HK-2 (cell line): ENCODE results near the gene NEK11.
A peak's percentile ranks its signal among the peaks of the same experiment; 100 is the strongest.
"Not testable (repeated sequence)": the region's sequence is repeated elsewhere in the genome, so short reads cannot be mapped to it uniquely, and the experiment has no call there.

Source experiments
- DNase-seq: peaks from one replicate; pipeline ENCODE4 v3.0.0-alpha.2; 2018; ENCODE audit not compliant: unreplicated experiment

The NEK11 gene

DNA sequence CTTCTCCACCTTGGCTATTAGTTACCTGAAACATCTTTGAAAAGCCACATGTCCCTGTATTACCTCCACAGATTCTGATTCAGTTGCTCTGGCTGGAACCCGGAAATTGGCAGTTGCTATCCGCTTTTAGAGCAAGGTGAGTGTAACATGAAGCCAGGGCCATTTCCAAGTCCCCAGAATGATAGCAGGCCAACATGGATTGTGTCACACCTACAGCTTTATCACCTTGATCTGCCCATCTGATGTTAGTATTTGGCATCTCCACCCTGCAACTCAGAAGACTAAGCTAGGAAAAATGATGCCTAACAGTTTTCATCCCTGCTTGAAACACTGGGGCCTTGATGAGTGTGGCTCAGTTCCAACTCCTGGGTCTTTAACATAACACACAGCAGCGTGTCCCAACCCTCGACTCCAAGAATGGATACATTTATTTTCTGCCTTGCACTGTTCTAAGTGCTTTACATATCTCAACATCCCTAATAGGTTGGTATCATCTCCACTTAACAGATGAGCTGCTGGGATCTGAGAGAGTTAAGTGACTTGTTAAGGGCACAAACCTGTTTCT is 333.6 kb downstream of the NEK11 start:
- DNase-seq, result no peak

DNA sequence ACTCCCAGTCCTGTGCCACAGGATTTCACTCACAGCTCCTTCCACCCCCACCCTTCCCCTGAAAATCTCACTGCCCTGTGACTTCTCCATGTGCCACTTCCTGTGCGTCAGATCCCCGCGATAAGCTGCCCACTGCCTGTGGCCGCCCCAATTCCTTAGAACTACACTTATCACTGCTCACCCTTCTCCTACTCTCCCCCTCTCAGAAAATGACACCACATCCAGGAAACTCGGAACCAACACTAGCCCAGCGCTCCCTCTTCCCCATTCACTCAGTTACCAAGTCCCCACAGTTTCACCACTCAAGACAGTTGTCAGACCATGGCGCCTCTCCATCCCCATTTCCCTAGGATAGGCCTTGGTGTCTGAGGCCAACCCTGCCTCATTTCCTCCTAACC is 334.4 kb downstream of the NEK11 start:
- DNase-seq, result not testable (repeated sequence)

DNA sequence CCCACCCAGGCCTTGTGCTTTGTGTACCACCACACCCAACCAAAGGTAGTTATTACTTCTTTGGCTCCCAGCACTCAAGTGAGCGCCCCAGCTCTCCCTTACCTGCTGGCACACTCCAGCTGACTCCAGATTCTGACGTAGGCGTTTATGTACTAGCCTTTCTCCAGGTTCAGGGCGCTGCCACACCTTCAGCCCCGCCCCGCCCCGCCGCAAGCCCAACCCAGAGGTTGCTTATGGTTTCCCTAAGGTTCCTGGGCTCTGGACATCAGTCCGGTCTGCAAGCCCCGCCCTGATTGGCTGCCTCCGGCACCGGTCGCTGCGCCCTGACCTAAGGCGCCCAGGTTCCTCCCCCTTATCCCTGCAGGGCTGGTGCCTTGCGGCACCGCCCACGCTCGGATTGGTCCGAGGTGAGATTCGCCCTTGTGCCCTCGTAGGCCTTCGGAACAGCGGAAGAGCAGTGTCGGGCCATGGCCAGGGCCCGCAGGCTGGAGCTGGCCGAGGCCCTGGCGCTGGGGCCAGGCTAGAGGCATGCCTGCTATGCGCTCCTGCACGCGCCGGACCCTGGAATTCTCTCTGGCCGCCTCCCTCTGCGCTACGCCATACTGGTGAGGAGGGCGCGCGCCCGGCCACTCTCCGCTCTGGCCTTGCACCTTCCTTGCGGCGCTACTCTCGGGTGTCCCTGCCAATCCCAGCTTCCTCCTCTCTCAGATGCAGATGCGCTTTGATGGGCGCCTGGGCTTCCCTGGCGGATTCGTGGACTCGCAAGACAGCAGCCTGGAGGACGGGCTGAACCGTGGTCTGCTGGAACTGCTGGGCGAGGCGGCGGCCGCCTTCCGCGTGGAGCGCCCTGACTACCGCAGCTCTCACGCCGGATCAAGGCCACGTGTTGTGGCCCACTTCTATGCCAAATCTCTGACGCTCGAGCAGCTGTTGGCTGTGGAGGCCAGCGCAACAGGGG is 335.1 kb downstream of the NEK11 start:
- DNase-seq, result peak; percentile 98

DNA sequence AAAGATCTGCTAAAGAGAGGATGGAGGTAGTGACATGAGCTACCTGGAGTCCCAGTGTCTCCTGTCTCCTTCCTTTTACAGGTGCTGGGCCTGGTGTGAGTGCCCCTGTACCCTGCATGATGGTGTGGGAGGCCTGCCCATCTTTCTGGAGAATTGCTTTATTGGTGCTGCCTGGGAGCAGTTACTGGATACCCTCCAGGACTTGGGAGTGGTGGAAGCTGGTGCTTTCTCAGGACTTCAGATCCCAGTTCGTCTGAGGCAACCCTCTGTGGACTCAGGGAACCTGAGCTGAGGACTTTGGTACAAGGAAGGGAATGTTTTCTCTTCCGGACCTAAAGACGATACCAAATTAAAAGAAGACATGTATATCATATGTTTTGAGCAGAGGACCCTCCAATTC is 336.6 kb downstream of the NEK11 start:
- no peak for DNase-seq

DNA sequence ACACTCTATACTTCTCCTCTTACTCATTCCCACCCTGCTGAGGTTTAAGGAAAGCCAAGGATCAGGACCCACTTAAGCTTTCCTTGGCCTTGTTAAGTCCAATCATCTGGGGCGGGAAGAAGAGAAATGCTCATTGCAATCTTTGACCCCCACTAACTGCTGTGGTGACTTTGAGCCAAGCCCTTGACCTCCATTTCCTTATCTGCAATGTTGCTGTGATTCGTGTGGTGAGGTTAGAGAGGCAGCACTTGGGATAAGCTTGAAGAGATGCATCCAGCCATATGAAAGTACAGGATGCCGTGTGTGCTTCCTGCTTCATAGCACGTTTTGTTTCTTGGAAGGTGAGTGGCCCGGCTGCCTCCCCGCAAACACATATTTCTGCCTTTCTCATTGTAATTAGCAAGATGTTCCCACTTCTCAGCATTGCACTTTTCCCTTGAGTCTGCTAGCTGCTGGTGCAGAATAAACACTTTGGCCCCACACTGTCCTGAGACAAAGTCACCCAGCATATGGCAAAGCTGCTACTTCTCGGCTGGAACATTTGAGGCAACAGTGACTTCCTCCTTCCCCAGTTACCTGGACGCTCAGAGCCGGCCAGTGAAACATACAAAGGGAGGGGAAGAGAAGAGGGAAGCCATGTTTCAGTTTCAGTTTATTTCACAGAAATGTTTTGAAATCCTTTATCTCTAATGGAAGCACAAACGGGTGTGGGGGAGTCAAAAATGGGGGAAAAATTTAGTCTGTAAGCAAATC is 344.4 kb downstream of the NEK11 start:
- DNase-seq, result no peak

DNA sequence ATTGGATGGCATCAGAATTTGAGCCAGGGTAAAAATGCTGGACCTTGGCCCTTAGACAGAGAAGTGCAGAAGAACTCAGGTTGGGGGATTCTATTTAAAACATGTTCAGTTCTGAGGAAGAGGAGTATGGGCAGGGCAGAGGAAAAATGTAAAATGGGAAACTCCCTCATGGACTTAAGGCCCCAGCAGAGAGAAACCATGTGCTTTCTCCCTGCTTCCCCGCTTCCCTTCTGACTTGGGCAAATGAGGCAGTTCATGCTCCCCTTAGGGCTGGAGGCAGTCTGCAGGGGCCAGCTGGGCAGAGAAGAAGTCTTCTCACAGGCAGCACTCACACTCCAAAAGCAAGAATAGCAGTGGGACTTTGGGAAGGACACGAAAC is 345.0 kb downstream of the NEK11 start:
- DNase-seq, result no peak

DNA sequence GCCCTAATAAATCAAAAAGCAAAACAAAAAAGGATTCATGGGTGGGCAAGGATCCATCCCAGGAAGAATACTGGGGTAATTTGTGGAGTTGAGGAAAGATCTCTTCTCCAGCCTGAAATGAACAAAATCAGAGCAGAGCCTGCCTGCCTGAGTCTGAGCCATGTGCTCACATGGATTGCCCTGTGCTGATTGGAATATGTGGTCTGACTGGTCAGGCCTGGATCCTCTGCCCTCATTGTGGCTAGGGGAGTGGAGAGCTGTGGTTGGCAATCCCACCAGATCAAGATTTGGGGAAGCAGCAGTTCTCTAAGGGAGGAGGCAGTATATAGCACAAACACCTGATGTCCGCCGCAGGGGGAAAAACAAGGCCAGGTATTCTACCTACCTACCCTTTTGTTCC is 348.1 kb downstream of the NEK11 start:
- no peak for DNase-seq

DNA sequence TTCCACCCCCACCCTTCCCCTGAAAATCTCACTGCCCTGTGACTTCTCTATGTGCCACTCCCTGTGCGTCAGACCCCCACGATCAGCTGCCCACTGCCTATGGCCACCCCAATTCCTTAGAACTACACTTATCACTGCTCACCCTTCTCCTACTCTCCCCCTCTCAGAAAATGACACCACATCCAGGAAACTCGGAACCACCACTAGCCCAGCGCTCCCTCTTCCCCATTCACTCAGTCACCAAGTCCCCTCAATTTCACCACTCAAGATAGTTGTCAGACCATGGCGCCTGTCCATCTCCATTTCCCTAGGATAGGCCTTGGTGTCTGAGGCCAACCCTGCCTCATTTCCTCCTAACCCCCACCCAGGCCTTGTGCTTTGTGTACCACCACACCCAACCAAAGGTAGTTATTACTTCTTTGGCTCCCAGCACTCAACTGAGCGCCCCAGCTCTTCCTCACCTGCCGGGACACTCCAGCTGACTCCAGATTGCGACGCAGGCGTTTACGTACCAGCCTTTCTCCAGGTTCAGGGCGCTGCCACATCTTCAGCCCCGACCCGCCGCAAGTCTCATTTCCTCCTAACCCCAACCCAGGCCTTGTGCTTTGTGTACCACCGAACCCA is 354.3 kb downstream of the NEK11 start:
- not testable (repeated sequence) for DNase-seq

DNA sequence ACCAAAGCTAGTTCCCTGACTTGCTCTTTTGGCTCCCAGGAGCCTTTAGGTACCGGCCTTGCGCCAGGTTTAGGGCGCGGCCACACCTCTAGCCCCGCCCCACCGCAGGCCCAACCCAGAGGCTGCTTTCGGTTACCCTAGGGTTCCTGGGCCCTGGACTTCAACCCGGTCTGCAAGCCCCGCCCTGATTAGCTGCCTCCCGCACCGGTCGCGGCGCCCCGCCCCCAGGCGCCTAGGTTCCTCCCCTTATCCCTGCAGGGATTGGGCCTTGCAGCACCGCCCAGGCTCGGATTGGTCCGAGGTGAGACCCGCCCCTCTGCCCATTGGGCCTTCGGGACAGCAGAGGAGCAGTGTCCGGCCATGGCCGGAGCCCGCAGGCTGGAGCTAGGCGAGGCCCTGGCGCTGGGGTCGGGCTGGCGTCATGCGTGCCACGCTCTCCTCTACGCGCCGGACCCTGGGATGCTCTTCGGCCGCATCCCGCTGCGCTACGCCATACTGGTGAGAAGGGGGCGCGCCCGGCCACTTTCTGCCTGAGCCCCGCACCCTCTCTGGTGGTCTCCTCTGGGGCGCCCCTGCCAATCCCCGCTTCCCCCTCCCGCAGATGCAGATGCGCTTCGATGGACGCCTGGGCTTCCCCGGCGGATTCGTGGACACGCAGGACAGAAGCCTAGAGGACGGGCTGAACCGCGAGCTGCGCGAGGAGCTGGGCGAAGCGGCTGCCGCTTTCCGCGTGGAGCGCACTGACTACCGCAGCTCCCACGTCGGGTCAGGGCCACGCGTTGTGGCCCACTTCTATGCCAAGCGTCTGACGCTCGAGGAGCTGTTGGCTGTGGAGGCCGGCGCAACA is 355.0 kb downstream of the NEK11 start, which contains the start of gene NUDT16:
TSS of gene NUDT16 (plus strand) at position 330 of the 847 bp plus-strand sequence. CDS start at position 361, 31 bp downstream.
- peak; percentile 100 for DNase-seq

DNA sequence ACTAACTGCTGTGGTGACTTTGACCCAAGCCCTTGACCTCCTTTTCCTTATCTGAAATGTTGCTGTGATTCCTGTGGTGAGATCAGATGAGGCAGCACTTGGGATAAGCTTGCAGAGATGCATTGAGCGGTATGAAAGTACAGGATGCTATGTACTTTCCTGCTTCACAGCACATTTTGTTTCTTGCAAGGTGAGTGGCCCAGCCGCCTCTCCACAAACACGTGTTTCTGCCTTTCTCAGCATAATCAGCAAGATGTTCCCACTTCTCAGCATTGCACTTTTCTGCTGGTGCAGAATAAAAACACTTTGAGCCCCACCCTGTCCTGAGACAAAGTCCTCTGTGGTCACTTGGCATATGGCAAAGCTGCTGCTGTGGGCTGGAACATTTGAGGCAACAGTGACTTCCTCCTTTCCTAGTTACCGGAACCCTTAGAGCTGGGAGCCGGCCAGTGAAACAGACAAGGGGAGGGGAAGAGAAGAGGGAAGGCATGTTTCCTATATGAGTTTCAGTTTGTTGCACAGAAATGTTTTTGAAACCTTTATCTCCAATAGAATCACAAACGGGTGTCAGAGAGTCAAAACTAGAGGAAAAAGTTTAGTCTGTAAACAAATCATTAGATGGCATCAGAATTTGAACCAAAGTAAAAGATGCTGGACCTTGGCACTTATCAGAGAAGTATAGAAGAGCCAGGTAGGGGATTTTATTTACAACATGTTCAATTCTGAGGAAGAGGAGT is 359.9 kb downstream of the NEK11 start:
- no peak for DNase-seq

DNA sequence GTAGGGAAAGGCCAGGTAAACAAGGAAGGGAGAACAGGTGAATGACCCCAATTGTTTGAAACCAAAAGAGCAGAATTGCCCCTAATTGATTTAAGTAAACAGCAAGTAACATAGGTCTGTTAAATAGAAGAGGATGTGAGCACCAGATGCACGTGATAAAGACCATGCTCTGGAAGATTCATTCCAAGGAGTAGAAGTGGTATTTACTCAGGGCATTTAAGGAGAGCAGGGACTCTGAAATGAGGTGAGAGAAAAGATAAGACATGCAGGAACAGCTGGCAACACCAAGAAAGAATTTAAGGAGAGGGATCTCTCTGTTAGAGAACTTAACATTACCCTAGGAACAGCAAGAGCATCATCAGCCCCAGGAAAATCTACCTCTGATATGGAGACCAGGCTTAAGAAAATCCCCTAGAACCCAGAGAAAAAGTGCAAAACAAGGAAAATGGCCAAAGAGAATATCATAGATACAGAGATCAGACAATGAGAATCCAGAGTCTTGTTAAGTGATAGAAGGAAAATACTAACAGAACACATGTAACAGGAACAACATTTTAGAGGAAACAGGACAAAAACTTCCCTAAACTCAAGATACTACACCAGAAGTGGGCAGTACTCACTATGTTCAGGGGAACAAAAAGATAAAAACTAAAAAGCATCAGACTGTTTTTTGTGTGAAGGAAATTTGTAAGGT is 361.3 kb downstream of the NEK11 start:
- DNase-seq, result no peak

DNA sequence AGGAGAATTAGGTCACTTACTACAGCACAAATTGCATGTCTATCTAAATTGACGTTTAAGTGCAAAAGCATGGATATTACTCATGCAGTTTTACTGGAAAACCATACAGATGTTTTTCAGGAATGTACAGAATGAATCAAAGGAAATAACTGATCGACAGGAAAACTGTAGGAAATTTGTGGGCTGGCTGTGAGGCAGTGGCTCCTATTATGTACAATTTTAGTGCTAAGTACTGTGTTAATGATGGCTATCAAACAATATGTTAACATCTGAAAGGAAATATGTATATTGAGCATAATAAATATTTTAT is 361.8 kb downstream of the NEK11 start:
- no peak for DNase-seq

DNA sequence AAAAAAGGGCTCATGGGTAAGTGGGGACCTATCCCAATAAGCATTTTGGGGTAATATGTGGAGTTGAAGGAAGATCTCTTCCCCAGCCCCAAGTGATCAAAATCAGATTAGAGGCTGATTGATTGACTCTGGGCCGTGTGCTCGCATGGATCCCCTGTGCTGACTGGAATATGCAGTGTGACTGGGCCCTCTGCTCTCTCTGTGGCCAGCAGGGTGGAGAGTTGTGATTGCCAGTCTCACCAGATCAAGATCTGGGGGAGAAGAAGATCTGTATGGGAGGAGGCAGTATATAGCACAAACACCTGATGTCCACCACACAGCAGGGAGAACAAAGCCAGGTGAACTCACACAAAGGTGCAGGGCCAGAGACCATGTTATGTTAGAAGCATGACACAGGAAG is 363.7 kb downstream of the NEK11 start:
- no peak for DNase-seq

DNA sequence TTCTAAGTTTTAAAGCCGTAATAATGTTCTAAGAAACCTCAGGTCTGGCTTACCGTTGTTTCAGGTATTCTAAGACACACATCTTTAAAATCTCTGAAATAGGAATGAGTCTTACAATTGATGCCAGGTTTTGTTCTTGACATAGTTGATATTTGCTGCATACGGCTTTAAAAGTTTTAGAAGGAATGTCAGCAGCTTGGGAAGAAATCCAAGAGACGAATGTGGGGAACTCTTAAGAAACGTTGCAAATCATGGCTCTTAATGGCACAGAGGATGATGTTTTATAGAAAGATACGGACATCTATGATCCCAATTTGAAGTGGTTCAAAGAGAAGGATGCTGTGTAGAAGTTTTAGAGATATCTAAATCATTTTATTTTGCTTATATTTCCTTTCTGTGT is 366.4 kb downstream of the NEK11 start:
- no peak for DNase-seq

DNA sequence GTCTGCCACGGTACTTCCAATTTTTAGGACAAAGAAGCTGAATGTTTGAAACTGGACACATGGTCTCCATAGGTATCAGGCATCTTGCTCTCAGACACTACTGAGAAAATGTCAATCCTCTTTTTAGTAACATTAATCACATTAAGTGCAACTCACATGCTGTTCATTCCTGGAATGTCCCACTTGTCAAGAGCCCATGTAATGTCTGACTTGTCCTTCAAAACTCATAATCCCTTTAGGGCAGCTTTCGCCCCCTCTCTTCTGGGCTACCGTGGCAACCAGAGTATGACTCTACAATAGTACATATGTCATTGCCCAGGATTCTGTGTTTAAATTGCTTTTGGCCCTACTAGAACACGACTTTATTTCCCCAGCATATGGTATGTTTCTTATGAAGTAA is 367.2 kb downstream of the NEK11 start:
- no peak for DNase-seq

DNA sequence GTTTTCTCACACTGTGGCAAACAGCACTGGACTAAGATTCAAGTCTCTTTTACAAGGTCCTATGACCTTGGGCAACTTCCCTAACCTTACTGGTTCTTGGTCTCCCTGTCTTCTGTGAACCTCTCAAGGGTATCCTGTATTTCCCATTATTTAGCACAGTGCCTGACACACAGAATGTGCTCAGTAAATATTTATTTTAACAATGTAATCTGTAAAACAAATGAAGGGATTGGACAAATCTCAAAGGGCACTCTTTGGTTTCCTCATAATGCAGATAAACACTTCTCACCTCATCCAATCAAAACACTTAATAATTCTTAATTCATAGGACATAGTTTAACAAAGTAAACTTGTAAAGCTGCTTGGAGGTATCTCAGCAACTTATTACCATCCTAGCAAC is 367.7 kb downstream of the NEK11 start:
- no peak for DNase-seq

DNA sequence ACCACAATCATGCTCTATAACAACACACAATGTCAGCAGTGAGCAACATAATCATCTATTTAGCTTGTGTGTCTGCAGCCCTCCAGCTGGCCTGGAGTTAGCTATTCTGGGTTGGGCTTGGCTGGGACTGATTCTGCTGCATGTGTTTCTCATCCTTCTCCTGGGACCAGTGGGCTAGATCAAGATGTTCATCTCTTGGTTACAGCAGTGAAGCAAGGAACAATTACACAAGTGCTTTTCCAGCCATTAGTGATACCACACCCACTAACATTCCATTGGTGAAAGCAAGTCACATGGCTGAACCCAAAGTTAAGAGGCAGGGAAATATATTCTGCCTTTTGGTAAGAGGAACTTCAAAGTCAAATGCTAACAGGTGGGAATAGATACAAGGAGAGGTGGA is 369.5 kb downstream of the NEK11 start:
- DNase-seq, result no peak

DNA sequence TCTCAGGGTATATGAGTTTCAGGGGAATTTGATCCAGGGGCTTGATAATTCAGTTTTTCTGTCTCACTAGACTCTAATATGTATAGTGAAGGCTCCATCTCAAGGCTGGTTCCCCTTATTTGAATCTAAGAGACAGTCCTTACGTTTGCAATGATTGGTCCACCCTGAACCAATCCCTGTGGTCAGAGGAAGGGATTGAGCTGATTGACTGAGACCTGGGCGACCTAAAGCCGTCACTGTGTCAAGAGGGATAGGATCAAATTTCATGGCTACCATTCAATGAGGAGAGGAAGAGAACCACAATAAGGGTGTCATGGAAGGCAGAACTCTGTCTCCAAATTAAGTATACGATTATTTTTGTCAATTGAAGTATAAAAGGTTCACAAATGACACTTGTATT is 371.2 kb downstream of the NEK11 start:
- DNase-seq, result no peak
